ENCODE results near the gene CLCN6. TPM values are rescaled to one million over a fixed set of nuclear protein-coding genes. Genes with fewer than 3 reads are reported as not detected.

CLCN6 gene
- total RNA-seq, 1 experiment from 2014 or later = 13.7 TPM

GRCh38 chr1:11875094-11875493 lies 69.1 kb downstream of the CLCN6 start:
- no peak overlapping the region for H2AFZ ChIP-seq (ENCODE audit: low read depth, low read length, poor library complexity, severe bottlenecking)
- no peak overlapping the region for H3K27ac ChIP-seq (ENCODE audit: low read depth, low read length)
- H3K36me3 ChIP-seq (ENCODE audit: control insufficient read depth in 1 of 2, insufficient read depth in 2 of 2, low read length in 2 of 2) = no peaks in the 10 kb centered on the region
- peak; percentile 66 for ATAC-seq
- CTCF ChIA-PET = no interaction called here
- H3K9ac ChIP-seq (ENCODE audit: low read length) = no peak overlapping the region
- no peaks in the 10 kb centered on the region for H3K27me3 ChIP-seq (ENCODE audit: insufficient read depth, low read length)
- no peak overlapping the region for H3K4me2 ChIP-seq (ENCODE audit: low read length)
- no peaks in the 10 kb centered on the region for H3K9me3 ChIP-seq (ENCODE audit: control insufficient read depth in 1 of 2, insufficient read depth in 1 of 2, low read depth in 1 of 2, low read length in 2 of 2)
- DNase-seq (ENCODE audit: low read depth, low spot score) = no peak
- no peaks in the 10 kb centered on the region for H3K9me2 ChIP-seq (ENCODE audit: insufficient read depth)
- no peaks in the 10 kb centered on the region for H3K79me2 ChIP-seq (ENCODE audit: insufficient read depth, low read length)
- POLR2A ChIA-PET = no interaction called here
- no peaks in the 10 kb centered on the region for H4K20me1 ChIP-seq (ENCODE audit: insufficient read depth)
- RAD21 ChIA-PET (ENCODE audit: low non-redundant PET in 1 of 2, low total read pairs in 2 of 2, uncharacterized antibody in 2 of 2, unreplicated experiment in 2 of 2) = no interaction called here
- TF ChIP-seq POLR2AphosphoS5 (IDR thresholded peaks at IDR 0.05; ENCODE audit: low read depth, low read length) = no peak
- peak in 2 of 3 experiments; percentile 8 to 13; a peak in 1 of 6 replicates for TF ChIP-seq CTCF (IDR thresholded peaks at IDR 0.05 in 2 of 3, conservative IDR thresholded peaks at IDR 0.05 in 1 of 3; ENCODE audit: borderline replicate concordance in 1 of 3, insufficient read depth in 1 of 3, low read depth in 2 of 3, low read length in 2 of 3)
- no peak for TF ChIP-seq ZFX (IDR thresholded peaks at IDR 0.05)
- intact Hi-C loops (cut with micrococcal nuclease) = no loop called here
- BruUV-seq (replicated peaks) = no TSS peak
- no peak overlapping the region for H3K4me3 ChIP-seq (replicated peaks in 1 of 2; ENCODE audit: low read depth in 1 of 2, low read length in 2 of 2)
- H3K4me1 ChIP-seq (ENCODE audit: control insufficient read depth in 1 of 2, insufficient read depth in 2 of 2, low read length in 2 of 2) = no peaks in the 10 kb centered on the region

- no peaks in the 10 kb centered on the region for H3K79me2 ChIP-seq (ENCODE audit: insufficient read depth, low read length)
- no peaks in the 10 kb centered on the region for H3K36me3 ChIP-seq (ENCODE audit: control insufficient read depth in 1 of 2, insufficient read depth in 2 of 2, low read length in 2 of 2)
- H3K9ac ChIP-seq (ENCODE audit: low read length) = no peak overlapping the region
- no peaks in the 10 kb centered on the region for H3K9me2 ChIP-seq (ENCODE audit: insufficient read depth)
- DNase-seq (ENCODE audit: low read depth, low spot score) = no peak
- no peak for ATAC-seq
- H3K27ac ChIP-seq (ENCODE audit: low read depth, low read length) = no peak overlapping the region
- ChIA-PET RAD21 (ENCODE audit: low non-redundant PET in 1 of 2, low total read pairs in 2 of 2, uncharacterized antibody in 2 of 2, unreplicated experiment in 2 of 2) (no interaction called here), POLR2A (no interaction called here), CTCF (no interaction called here)
- BruUV-seq (replicated peaks) = no TSS peak
- no peaks in the 10 kb centered on the region for H4K20me1 ChIP-seq (ENCODE audit: insufficient read depth)
- no peaks in the 10 kb centered on the region for H3K27me3 ChIP-seq (ENCODE audit: insufficient read depth, low read length)
- H3K4me1 ChIP-seq (ENCODE audit: control insufficient read depth in 1 of 2, insufficient read depth in 2 of 2, low read length in 2 of 2) = no peaks in the 10 kb centered on the region
- H3K4me2 ChIP-seq (ENCODE audit: low read length) = no peak overlapping the region
- H3K4me3 ChIP-seq (replicated peaks in 1 of 2; ENCODE audit: low read depth in 1 of 2, low read length in 2 of 2) = no peak overlapping the region
- no peaks in the 10 kb centered on the region for H3K9me3 ChIP-seq (ENCODE audit: control insufficient read depth in 1 of 2, insufficient read depth in 1 of 2, low read depth in 1 of 2, low read length in 2 of 2)
- no peak overlapping the region for H2AFZ ChIP-seq (ENCODE audit: low read depth, low read length, poor library complexity, severe bottlenecking)
- intact Hi-C loops (cut with micrococcal nuclease) = no loop called here
- no peak for TF ChIP-seq RAD21 (IDR thresholded peaks at IDR 0.05; ENCODE audit: low read depth)
- no peak for TF ChIP-seq SIN3A (IDR thresholded peaks at IDR 0.05; ENCODE audit: low read depth)
- TF ChIP-seq MAX (IDR thresholded peaks at IDR 0.05) = no peak
- no peak for TF ChIP-seq ZNF274 (IDR thresholded peaks at IDR 0.05; ENCODE audit: low read depth, low read length)
- no peak for TF ChIP-seq ZBTB33 (IDR thresholded peaks at IDR 0.05; ENCODE audit: extremely low read depth, insufficient replicate concordance, low read length)
- TF ChIP-seq POLR2AphosphoS5 (IDR thresholded peaks at IDR 0.05; ENCODE audit: low read depth, low read length) = no peak
- TF ChIP-seq ZFX (IDR thresholded peaks at IDR 0.05) = no peak
- TF ChIP-seq SRF (IDR thresholded peaks at IDR 0.05; ENCODE audit: low read depth) = no peak
- TF ChIP-seq TCF7L2 (IDR thresholded peaks at IDR 0.05; ENCODE audit: borderline replicate concordance, extremely low read depth, insufficient read depth, insufficient read length) = no peak
- no peak for TF ChIP-seq EZH2phosphoT487 (IDR thresholded peaks at IDR 0.05; ENCODE audit: borderline replicate concordance)
- TF ChIP-seq CTCF (IDR thresholded peaks at IDR 0.05 in 2 of 3, conservative IDR thresholded peaks at IDR 0.05 in 1 of 3; ENCODE audit: borderline replicate concordance in 1 of 3, insufficient read depth in 1 of 3, low read depth in 2 of 3, low read length in 2 of 3) = no peak
- TF ChIP-seq JUND (IDR thresholded peaks at IDR 0.05) = no peak
- TF ChIP-seq EGR1 (IDR thresholded peaks at IDR 0.05; ENCODE audit: low read depth) = no peak
- no peak for TF ChIP-seq FOSL1 (IDR thresholded peaks at IDR 0.05; ENCODE audit: low read depth)
- no peak for TF ChIP-seq POLR2A (IDR thresholded peaks at IDR 0.05; ENCODE audit: borderline replicate concordance, extremely low read depth, insufficient read depth, insufficient read length)
Observed at GRCh38 chr1:11877074-11877473, 71.1 kb downstream of the CLCN6 start.

Data from HCT116 (cell line).